Right atrium auricular region (tissue), 2 donors: ENCODE data around the gene MGME1. TPM values are rescaled to one million over a fixed set of nuclear protein-coding genes. Genes with fewer than 3 reads are reported as not detected.
A peak's percentile ranks its signal among the peaks of the same experiment; 100 is the strongest.

Experiments used
- DNase-seq: peaks from one replicate; pipeline ENCODE4 v3.0.0-alpha.2; 2019; ENCODE audit warnings: low spot score
- H3K27ac ChIP-seq, 2 donors: fragments of 200-600 bp; sonication (generic); 1 replicate in 1 of 2; 2 replicates in 1 of 2; pipeline ENCODE4 v1.5.1; 2016 to 2019
- H3K27me3 ChIP-seq, 2 donors: fragments of 200-600 bp; sonication (generic); one replicate each; pipeline versions ENCODE4 v1.5.1 to v1.6.0; 2017 to 2019
- H3K36me3 ChIP-seq: fragments of 200-600 bp; sonication (generic); one replicate; pipeline ENCODE4 v1.5.1; 2016
- H3K4me1 ChIP-seq, 2 donors: fragments of 200-600 bp; sonication (generic); one replicate each; pipeline versions ENCODE4 v1.5.1 to v1.6.0; 2017 to 2019
- H3K4me3 ChIP-seq, 2 donors: fragments of 200-600 bp; sonication (generic); 1 replicate in 1 of 2; 2 replicates in 1 of 2; pipeline ENCODE4 v1.5.1; 2017 to 2019; ENCODE audit warnings: mild to moderate bottlenecking in 1 of 2, moderate library complexity in 1 of 2
- H3K9me3 ChIP-seq, 2 donors: fragments of 200-600 bp; sonication (generic); one replicate each; pipeline ENCODE4 v1.5.1; 2019
- total RNA-seq, 2 donors: library from RNA; depleted of rRNA; stranded (reverse); fragments of >200 nt; gene quantifications; one replicate each; pipeline ENCODE4 v1.1.0, GENCODE V29; 2016
- TF ChIP-seq, protein P1 (sequence below), 2 donors: fragments of 200-600 bp; sonication (generic); IDR thresholded peaks; one replicate each; pipeline ENCODE4 v1.5.1; 2019; ENCODE audit warnings: antibody characterized with exemption in 2 of 2

Gene MGME1
- total RNA-seq, 2 donors from 2014 or later = 2.7 to 7.1 TPM

DNA sequence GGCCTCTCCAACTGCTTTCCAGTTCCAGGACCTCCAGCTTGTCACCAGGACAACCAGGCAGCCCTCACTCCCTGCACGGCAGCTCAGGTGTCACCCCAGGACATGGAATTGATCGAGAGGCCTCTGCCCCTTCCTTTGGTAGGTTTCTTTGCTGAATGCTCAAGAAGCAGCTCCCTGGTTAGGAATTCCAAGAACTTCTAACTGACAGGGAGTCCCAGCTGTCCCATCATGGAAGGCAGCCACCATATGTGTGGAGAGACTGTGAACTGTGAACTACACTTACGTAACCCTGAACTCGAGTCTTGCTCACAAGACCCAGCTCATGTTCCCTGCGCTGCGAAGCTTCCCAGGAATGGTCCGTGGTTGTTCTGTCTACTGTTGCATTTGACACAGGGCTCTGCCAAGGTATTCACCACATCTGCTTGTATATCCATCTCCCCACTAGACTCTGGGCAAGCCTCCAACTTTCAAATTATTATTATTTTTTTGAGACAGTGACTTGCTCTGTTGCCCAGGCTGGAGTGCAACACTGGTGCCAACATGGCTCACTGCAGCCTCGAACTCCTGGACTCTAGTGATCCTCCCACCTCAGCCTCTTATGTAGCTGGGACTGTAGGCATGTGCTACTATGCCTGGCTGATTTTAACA lies 35.7 kb downstream of the MGME1 start:
- no peaks in the 10 kb centered on the region for H3K36me3 ChIP-seq
- peaks cover 0 to 8% of the 10 kb centered on the region in 2 donors for H3K4me1 ChIP-seq
- TF ChIP-seq, protein P1, sequence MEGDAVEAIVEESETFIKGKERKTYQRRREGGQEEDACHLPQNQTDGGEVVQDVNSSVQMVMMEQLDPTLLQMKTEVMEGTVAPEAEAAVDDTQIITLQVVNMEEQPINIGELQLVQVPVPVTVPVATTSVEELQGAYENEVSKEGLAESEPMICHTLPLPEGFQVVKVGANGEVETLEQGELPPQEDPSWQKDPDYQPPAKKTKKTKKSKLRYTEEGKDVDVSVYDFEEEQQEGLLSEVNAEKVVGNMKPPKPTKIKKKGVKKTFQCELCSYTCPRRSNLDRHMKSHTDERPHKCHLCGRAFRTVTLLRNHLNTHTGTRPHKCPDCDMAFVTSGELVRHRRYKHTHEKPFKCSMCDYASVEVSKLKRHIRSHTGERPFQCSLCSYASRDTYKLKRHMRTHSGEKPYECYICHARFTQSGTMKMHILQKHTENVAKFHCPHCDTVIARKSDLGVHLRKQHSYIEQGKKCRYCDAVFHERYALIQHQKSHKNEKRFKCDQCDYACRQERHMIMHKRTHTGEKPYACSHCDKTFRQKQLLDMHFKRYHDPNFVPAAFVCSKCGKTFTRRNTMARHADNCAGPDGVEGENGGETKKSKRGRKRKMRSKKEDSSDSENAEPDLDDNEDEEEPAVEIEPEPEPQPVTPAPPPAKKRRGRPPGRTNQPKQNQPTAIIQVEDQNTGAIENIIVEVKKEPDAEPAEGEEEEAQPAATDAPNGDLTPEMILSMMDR (IDR thresholded peaks at IDR 0.05) = no peak
- no peak overlapping the region for H3K27ac ChIP-seq
- no peaks in the 10 kb centered on the region for H3K27me3 ChIP-seq
- no peaks in the 10 kb centered on the region for H3K9me3 ChIP-seq
- H3K4me3 ChIP-seq = no peak overlapping the region
- DNase-seq = no peak

DNA sequence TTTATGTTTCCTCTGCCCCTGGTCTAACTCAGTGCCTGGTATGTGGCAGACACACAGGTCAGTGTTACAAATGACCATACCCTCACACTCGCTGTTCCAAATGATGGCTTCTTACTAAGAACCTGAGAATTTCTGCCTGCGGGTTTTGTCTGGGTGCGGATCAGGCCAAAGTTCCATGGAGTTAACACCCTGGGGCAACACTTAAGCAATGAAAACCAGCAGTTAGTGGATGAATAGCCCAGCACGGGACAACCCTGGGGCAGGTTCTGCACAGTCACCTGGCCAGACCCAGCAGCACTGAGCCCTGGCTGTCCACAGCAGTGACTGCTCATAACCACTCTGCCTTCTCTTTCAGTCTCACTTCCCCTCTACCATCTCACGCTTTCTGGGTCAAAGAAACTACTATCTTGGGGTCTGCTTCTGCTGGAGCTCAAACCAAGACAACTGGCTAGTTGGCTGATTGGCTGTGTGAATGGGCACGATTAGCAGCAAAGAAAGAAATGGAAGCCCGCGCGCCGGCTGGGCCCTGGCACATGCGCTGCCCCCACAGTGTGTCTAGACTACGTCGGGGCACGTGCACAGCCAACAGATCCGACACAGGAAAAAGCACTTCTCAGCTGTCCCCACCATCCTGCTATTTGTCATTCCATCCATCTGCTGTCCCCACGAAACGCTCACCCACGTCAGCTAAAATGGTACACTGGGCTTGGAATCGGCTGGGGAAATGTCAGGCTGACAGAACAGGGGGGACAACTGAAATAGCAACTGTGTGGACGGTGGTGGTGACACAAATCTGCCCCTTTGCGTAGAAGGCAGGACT lies 36.6 kb downstream of the MGME1 start:
- TF ChIP-seq, protein P1 (IDR thresholded peaks at IDR 0.05) = no peak
- Histone ChIP-seq H3K9me3 (no peaks in the 10 kb centered on the region), H3K4me1 (peaks cover 0 to 8% of the 10 kb centered on the region in 2 donors), H3K27ac (no peak overlapping the region), H3K36me3 (no peaks in the 10 kb centered on the region), H3K4me3 (no peak overlapping the region), H3K27me3 (no peaks in the 10 kb centered on the region)
- no peak for DNase-seq

DNA sequence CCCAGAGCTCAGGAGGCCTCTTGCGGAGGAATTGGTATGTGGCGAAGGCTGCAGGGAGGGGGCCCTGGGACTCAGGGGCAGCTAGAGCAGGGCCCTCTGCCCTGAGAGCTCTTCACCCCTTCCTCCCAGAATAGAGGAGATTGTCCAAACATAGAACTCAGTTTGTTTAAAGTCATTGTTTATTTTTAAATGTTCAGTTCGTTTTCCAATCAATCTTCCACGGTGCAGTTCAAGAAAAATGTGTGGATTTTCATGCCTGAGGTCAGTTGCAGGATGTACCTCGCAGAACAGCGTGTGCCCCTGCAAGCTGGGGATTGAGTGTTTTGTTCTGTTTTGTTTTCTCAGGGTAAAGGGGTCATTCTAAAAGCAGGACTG lies 37.2 kb downstream of the MGME1 start:
- H3K27me3 ChIP-seq = no peaks in the 10 kb centered on the region
- H3K4me1 ChIP-seq = peaks cover 0 to 8% of the 10 kb centered on the region in 2 donors
- DNase-seq = no peak
- no peaks in the 10 kb centered on the region for H3K9me3 ChIP-seq
- no peak overlapping the region for H3K4me3 ChIP-seq
- TF ChIP-seq, protein P1 (IDR thresholded peaks at IDR 0.05) = no peak
- no peaks in the 10 kb centered on the region for H3K36me3 ChIP-seq
- H3K27ac ChIP-seq = no peak overlapping the region

DNA sequence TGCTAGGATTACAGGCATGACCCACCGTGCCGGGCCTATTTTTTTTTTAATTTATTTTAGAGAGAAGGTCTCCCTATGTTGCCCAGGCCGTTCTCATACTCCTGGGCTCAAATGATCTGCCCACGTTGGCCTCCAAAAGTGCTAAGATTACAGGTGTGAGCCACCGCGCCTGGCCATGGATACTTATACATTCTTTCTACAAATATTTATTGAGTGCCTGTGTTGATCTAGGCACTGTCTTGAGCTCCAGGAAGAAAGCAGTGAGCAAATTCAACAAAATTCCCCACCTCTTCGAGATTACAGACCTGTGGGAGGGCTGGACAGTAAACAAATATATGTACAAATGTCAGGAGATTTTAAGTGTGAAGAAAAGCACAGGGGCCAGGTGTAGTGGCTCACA lies 37.9 kb downstream of the MGME1 start:
- Histone ChIP-seq H3K4me1 (peaks cover 0 to 8% of the 10 kb centered on the region in 2 donors), H3K27ac (no peak overlapping the region), H3K36me3 (no peaks in the 10 kb centered on the region), H3K27me3 (no peaks in the 10 kb centered on the region), H3K9me3 (no peaks in the 10 kb centered on the region), H3K4me3 (no peak overlapping the region)
- no peak for DNase-seq
- TF ChIP-seq, protein P1 (IDR thresholded peaks at IDR 0.05) = no peak

DNA sequence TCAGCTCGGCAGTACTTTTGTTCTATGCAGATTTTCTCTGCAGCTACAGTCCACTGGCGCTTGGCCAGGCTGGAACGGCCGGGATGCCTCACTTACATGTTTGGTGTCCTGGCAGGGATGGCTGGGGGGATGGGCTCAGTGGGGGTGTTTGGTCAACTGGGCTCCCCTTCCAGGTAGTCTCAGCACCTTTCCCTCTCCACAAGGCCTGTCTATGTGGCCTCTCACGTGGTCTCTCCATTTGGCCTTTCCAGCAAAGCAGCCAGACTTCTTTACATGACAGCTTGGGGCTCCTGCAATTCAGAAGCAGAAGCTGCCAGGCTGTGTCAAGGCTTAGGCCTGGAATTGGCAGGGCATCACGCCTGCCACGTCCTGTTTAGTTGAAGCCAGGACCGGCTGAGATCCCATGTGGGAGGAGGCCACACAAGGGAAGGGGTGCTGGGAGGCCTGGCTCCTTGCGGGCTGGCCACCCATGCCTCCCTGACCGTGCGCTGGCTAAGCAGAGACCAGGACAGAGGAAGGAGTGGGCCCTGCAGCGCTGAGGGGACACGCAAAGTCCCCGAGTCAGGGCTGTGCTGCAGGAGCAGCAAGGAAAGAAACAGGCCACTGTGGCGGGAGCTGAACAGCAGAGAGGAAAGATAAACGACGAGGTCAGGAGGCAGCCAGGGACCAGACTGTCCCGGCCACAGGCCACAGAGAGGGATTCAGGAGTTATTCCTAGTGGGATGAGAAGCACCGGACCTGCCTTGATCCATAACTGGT lies 38.9 kb downstream of the MGME1 start:
- no peak for DNase-seq
- Histone ChIP-seq H3K4me1 (peaks cover 0 to 8% of the 10 kb centered on the region in 2 donors), H3K9me3 (no peaks in the 10 kb centered on the region), H3K27ac (peak overlapping the region in 1 of 2 donors; percentile 11), H3K36me3 (no peaks in the 10 kb centered on the region), H3K27me3 (no peaks in the 10 kb centered on the region), H3K4me3 (no peak overlapping the region)
- TF ChIP-seq, protein P1 (IDR thresholded peaks at IDR 0.05) = no peak
